NCI-H748 (cell line): Measurements from ENCODE around the gene MSX1.

Experiments used
- DNase-seq: peaks from one replicate; lab custom pipeline; 2025; ENCODE audit not compliant: unreplicated experiment; lab: John Stamatoyannopoulos, UW

The MSX1 gene

GRCh38 chr4:4840351-4840750, 19.1 kb upstream of the MSX1 start:
- DNase-seq, result no peak

GRCh38 chr4:4841156-4841555, 18.3 kb upstream of the MSX1 start:
- DNase-seq, result no peak

- no peak for DNase-seq
These were observed 16.7 kb upstream of the MSX1 start for GRCh38 chr4:4842476-4843441.

- DNase-seq, result no peak
These were observed 15.7 kb upstream of the MSX1 start for GRCh38 chr4:4843635-4844291.

DNA sequence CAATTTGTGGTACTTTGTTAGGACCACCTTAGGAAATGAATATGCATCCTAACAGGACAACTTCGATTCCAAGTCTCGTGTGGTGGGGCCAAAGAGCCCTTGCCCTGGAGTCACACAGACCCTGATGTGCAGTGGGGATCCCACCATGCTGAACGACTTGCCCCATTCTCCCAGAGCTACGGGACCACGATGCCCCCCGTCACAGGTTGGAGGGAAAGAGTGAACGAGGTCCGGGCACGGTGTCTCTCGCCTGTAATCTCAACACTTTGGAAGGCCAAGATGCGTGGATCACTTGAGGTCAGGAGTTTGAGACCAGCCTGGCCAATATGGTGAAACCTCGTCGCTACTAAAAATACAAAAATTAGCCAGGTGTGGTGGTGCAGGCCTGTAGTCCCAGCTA, 14.4 kb upstream of the MSX1 start:
- DNase-seq, result no peak

GRCh38 chr4:4847011-4847410, 12.5 kb upstream of the MSX1 start:
- no peak for DNase-seq

DNA sequence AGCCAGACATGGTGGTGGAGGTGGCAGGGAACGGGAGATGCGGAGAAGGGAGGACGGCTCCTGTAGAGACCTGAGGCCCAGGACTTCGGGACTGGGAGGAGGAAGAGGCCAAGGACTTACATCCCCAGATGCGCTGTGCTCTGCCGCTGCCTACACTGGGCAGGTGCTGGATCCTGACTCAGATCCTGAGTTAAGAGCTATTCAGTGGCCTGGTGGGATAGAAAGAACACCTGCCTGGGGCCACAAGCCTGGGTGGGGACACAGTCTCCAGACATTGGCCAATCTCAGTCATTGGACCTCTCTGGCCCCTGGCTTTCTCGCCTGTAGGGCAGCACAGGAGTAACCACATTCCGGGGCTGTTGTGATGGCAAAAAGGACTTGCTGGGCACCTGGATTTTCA, 10.9 kb upstream of the MSX1 start:
- DNase-seq, result no peak

DNA sequence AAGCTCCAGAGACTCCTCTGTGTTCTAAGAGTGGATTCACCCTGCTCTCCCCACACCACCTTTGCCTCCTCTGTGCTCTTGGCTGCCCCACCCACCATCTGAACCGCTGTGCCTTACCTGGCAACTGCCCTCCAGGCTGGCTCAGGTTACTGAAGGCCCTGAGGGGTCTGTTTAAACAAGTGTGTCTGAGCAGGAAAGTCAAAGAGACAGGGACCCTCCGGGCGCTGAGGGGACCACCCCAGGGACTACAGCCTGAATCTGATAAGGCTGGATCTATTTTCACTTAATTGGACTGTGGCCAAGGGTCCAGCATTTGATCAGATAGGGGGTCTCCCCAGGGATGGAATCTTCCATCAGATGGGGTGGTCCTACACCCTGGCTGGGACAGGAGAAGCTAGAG, 10.4 kb upstream of the MSX1 start:
- DNase-seq, result no peak

- DNase-seq, result no peak
These were observed 9.8 kb upstream of the MSX1 start for GRCh38 chr4:4849524-4850193.

DNA sequence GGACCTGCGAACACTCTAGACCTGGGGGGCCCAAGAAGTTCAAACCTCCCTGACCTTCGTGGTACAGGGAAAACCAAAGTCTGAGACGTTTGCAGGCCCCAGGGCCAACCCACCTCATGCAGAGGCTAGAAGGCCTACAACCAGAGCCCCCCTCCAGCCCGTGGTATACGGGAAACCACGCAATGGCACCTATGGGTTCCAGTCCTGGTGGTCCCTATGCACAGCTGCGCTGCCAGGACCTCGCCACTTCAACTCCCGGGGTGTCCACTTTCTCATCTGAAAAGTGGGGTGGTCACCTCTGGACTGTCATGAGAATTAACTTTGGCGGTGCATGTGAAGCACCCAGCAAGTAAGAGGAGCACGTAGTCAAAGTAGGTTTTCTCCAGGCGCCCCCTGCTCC, 8.4 kb upstream of the MSX1 start:
- no peak for DNase-seq

DNA sequence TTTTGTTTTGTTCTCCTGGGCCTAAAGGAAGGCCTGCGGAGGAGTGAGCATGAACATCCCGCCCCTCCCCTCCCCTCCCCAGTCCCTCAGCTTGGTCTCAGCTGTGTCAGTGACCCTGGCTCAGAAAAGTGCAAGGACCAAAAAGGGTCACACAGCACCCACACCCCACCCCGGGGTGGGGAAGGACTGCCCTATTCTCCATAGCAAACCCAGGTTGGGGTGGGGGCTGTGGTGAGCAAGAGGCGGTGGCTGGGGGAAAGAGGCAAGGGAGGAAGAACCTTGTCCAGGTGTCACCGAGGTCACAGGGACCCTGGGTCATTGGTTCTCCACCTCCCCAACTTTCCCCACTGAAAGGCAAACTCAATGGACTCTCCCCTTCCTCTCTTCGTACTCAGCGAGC, 7.6 kb upstream of the MSX1 start:
- no peak for DNase-seq

DNA sequence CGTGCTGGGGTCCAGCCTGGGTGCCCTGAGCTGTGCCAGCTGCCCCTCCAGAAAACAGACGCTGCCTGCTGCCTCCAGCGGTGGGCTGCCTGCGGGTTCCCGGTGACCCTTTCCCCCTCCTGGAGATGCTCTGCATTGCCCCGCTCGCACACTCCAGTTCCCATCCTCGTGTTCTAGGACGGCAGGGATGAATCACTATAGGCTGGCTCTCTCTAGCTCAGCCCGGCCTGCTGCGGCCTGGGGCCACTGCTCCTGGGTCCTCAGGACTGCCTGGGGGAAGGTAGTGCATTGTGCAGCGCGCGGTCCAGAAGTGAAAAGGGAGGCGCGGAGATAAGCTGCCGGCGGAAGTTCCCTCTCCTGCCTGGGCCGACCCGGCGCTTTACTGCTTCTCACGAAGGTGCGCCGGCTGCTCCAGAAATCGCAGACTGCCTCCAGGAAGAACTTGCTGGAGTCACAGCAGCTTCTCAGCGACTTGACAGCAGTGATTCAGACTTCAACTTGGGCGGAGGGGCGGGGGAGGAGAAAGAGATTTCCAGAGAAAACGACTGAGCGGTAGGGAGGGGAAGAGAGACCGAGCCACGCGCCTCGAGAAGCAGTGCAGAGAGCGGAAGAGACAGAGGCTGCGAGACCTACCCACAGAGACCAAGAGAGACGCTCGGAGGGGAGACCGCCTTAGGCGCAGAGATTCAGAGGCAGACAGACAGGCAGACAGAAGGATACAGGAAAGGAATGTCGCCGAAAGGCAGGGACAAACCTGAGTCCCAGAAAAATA, 6.7 kb upstream of the MSX1 start:
- peak; percentile 3 for DNase-seq

DNA sequence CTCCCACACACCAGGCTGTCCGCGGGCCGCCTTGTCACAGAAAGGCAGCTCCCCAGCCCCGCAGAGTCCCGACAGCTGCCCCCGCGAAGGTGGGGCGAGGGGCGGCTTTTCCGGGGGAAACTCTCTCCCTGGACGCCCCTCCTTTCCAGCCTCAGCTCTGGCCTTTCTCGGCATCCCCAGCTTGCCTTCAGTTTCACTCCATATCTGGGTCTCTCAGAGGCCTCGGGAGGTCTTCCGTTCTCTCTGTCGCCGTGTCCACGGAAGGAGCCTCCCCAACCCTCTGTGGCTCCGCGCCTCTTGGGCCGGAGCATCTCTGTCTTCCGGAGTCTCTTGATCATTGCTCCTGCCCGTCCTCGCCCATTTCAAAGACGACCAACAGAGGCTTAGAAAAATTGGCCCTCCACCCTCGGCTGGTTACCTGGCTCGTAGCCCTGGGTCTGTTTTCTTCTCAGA, 6.1 kb upstream of the MSX1 start:
- DNase-seq, result no peak

GRCh38 chr4:4853921-4854648, 5.4 kb upstream of the MSX1 start:
- DNase-seq, result no peak

DNA sequence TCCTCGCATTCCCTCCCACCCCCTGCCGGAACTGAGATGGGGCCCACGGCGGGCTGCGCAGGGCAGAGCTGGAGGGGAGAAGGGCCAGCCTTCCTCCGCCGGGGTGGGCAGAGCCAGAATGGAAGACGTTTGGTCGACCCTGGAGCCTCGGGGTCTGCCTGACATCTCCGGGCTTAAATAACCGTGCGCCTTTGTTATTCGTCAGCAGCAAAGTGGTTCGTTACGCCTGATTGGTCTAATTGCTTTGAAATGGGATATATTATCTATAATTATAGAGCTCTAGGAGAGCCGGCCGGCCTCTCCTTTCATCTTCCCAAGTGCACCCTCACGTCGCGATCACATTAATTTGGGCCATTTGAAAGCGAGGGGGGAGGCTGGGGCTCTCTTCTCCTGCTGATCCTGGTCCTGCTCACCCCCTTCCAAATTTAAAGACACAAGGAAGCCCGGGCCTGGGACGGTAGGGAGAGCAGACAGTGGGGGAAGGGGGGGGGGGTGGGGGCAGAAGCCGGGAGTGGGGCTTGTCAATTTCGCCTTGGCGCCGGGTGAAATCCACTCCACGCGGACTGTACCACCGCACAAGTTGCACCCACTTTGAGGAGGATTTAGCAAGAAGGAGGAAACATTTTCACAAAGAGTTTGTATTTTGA, 4.7 kb upstream of the MSX1 start:
- DNase-seq, result peak; percentile 87

DNA sequence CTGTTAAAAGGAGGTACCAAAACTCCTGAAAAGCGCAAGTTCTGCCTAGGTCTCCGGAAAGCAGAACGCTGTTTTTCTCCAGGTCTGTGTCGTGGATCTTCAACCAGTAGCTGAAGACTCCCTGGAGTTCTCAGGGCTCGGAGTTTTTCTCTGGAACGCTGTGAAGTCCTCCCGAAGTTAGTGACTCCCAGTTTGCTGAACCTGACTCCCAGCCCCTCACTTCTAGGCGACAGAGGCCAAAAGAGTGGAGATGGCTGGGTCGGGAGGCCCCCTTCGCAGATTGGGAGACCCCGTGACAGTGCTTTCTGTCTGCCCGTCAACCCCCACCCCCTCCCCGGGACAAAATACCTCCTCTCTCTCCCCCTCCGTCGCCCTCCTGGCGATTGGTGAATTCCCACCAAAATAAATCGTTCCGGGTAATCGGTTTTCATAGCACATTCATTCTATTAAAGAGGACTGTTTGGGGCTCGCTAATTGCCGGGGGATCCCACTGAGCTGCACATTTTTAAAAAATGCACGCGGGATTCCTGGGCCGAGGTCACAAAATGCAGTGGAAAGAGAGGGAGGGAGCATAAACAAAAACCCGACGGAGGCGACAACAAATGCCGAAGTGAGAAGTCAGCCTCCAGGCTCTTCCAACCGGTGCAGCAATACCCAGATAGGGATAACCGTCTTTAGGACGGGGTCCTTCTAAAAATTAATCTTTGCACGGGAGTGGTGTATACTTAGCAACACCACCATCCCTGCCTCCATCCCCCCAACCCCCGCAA, 4.0 kb upstream of the MSX1 start:
- DNase-seq, result peak; percentile 5

DNA sequence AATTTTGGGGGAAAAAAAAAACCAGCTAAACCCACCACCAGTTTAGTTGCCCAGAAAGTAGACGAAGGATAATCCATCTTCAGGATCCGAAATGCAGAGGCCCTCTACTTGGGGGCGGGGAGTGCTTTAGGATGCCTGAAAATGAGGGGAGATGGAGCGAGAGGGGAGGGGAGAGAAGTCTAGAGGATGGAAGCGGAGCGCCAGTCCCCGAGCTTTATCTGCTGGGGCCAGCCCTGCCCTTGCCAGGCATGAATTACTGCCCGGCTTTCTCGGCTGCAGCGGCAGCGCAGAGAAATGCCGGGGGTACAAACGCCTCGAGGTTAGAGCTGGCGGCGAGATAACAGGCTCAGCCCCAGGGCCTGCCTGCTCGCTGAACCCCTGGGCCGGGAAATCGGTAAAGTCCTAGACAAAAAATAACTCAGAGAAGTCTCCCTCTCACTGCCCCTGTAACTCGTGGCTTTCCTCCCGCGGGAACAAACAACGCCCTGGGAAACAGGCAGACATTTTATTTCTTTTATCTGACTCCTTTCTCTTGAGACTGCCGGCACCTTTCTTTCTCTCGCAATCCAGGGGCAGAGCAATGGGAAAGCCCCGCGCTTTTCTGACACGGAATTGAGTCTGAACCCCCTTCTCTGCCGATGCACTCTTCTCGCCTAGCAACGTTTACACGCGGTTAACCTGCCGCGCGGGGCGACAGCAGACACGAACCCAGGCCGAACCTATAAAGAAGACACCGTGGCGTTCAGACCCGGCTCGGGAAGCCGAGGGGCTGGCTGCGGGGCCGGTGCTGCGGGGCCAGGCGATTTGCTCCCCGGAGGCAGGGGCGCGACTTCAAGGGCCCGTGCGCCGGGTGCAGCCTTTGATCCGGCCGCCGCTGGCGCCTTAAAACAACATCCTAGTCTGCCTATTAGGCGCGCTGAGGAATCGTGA, 3.1 kb upstream of the MSX1 start:
- DNase-seq, result peak; percentile 29
